K562 (cell line): ENCODE measurements around the gene IGDCC3. TPM values are rescaled to one million over a fixed set of nuclear protein-coding genes. Genes with fewer than 3 reads are reported as not detected.

Experiments
- CBX2 ChIP-seq: fragments of 200-600 bp; sonication (generic); IDR thresholded peaks from one replicate; pipeline ENCODE4 v1.6.1; 2012; ENCODE audit warnings: mild to moderate bottlenecking, low read length, inconsistent platforms; ENCODE audit not compliant: insufficient read depth, poor library complexity, severe bottlenecking
- CUX1 ChIP-seq: fragments of 200-800 bp; sonication (Bioruptor generic); IDR thresholded peaks from 2 replicates; pipeline ENCODE4 v1.6.1; 2016; ENCODE audit warnings: missing genetic modification characterization, missing compliant biosample characterization
- FOXM1 ChIP-seq, 2 experiments: fragments of 450-650 bp in 1 of 2; sonication (generic) in 1 of 2; formaldehyde crosslinking in 1 of 2; IDR thresholded peaks; 2 replicates each; pipeline versions ENCODE4 v1.6.1 to v1.9.0; 2017 to 2022; ENCODE audit warnings: low read depth in 2 of 2, mild to moderate bottlenecking in 2 of 2, missing genetic modification reagents in 1 of 2, moderate library complexity in 1 of 2
- JUND ChIP-seq, 2 experiments: IDR thresholded peaks; 2 replicates in 1 of 2; 3 replicates in 1 of 2; pipeline ENCODE4 v1.6.1; 2011; ENCODE audit warnings: borderline replicate concordance in 2 of 2, low read depth in 2 of 2, low read length in 2 of 2, improper control_type of control experiment in 1 of 2, missing biosample characterization in 1 of 2, missing genetic modification characterization in 1 of 2, missing genetic modification reagents in 1 of 2
- MYBL2 ChIP-seq, 2 experiments: fragments of 450-650 bp in 1 of 2; sonication (generic) in 1 of 2; formaldehyde crosslinking in 1 of 2; IDR thresholded peaks; 2 replicates each; pipeline versions ENCODE4 v1.6.1 to v1.8.1; 2017 to 2022; ENCODE audit warnings: borderline replicate concordance in 1 of 2, inconsistent platforms in 1 of 2, low read depth in 1 of 2, mild to moderate bottlenecking in 1 of 2, missing genetic modification reagents in 1 of 2, moderate library complexity in 1 of 2
- MYC ChIP-seq, 2 experiments: fragments of 250-450 bp in 1 of 2; sonication (Bioruptor Pico) in 1 of 2; IDR thresholded peaks; 2 replicates each; pipeline versions ENCODE4 v1.5.1 to v1.6.1; 2012 to 2021; ENCODE audit warnings: low read depth in 2 of 2, borderline replicate concordance in 1 of 2, improper control_type of control experiment in 1 of 2, low read length in 1 of 2, mild to moderate bottlenecking in 1 of 2, moderate library complexity in 1 of 2
- SMARCA4 ChIP-seq: fragments of 450-650 bp; IDR thresholded peaks from 2 replicates; pipeline ENCODE4 v1.6.1; 2016
- SMARCC2 ChIP-seq: fragments of 450-650 bp; IDR thresholded peaks from 2 replicates; pipeline ENCODE4 v1.6.1; 2017; ENCODE audit warnings: antibody characterized with exemption, moderate library complexity, mild to moderate bottlenecking, low read depth
- THRAP3 ChIP-seq: fragments of 450-650 bp; IDR thresholded peaks from 2 replicates; pipeline ENCODE4 v1.6.1; 2016; ENCODE audit warnings: mild to moderate bottlenecking, inconsistent platforms, borderline replicate concordance
- ZBTB17 ChIP-seq: fragments of 450-650 bp; formaldehyde crosslinking; IDR thresholded peaks from 2 replicates; pipeline ENCODE4 v1.4.0; 2020; ENCODE audit warnings: mild to moderate bottlenecking
- ZNF121 ChIP-seq: sonication (generic); formaldehyde crosslinking; conservative IDR thresholded peaks from 2 replicates; pipeline ENCODE4 v1.8.0; 2022; ENCODE audit warnings: missing genetic modification reagents
- polyA plus RNA-seq, 8 experiments: library from polyadenylated mRNA; depleted of rRNA in 4 of 8; stranded (reverse) in 5 of 8; unstranded in 3 of 8; fragments of >200 nt; fragmentation: Nextera tagmentation in 2 of 8; fragmentation: Illumina TruSeq in 1 of 8; extraction: Ambion mirVana in 2 of 8; extraction: Trizol in 1 of 8; gene quantifications; 2 replicates each; pipeline versions ENCODE4 v1.2.1 to v1.2.3, GENCODE V29; 2011 to 2014; ENCODE audit warnings: inconsistent platforms in 1 of 8, missing spikeins in 1 of 8
- total RNA-seq, 7 experiments: library from RNA; depleted of rRNA in 6 of 7; stranded (reverse); fragments of >200 nt in 6 of 7; fragmentation: Illumina TruSeq in 2 of 7; extraction: Trizol in 2 of 7; gene quantifications; 2 replicates each; pipeline versions ENCODE4 v1.2.1 to v1.2.3, GENCODE V29; 2011 to 2021; ENCODE audit warnings: low replicate concordance in 1 of 7

The IGDCC3 gene
- total and polyA plus RNA-seq, 9 of the 15 experiments (the other 6 are each of a cell fraction or from before 2014, with no cell fraction given) = not detected

- TF ChIP-seq FOXM1 (IDR thresholded peaks at IDR 0.05; ENCODE audit: low read depth) (0 out of 2 replicates have a peak, but pooled peaks have one; percentile 18), FOXM1 (CRISPR knock-in tag; IDR thresholded peaks at IDR 0.05; ENCODE audit: low read depth) (no peak), SMARCC2 (0 out of 2 replicates have a peak, but pooled peaks have one; percentile 28), THRAP3 (0 out of 2 replicates have a peak, but pooled peaks have one; percentile 47), ZNF121 (no peak), MYBL2 (IDR thresholded peaks at IDR 0.05; ENCODE audit: low read depth) (peak; percentile 39; the same call in 1 of the 2 replicates), MYBL2 (CRISPR knock-in tag; IDR thresholded peaks at IDR 0.05; ENCODE audit: borderline replicate concordance) (no peak), SMARCA4 (peak; percentile 40), JUND (IDR thresholded peaks at IDR 0.05; ENCODE audit: borderline replicate concordance, low read depth, low read length) (no peak), JUND (tag; IDR thresholded peaks at IDR 0.05; ENCODE audit: borderline replicate concordance, low read depth, low read length) (peak; percentile 15; the same call in 1 of the 3 replicates), MYC (IDR thresholded peaks at IDR 0.05; ENCODE audit: low read depth, low read length) (peak; percentile 48), MYC (CRISPR knock-in tag; IDR thresholded peaks at IDR 0.05; ENCODE audit: borderline replicate concordance, low read depth) (0 out of 2 replicates have a peak, but pooled peaks have one; percentile 34), CUX1 (CRISPR knock-in tag) (peak; percentile 83), ZBTB17 (CRISPR knock-in tag) (peak; percentile 64), CBX2 (no peak)
Observed at GRCh38 chr15:65303687-65304380, 74.0 kb downstream of the IGDCC3 start (continued).
